GM12874 (cell line): Measurements from ENCODE around the gene CDC42BPA.

ENCODE experiments used
- TF ChIP-seq, protein P1 (sequence below): IDR thresholded peaks from 2 replicates; pipeline ENCODE4 v1.5.1; 2011; ENCODE audit warnings: low read depth, mild to moderate bottlenecking, control low read depth, low read length, moderate library complexity; ENCODE audit not compliant: insufficient read depth

Gene CDC42BPA

DNA sequence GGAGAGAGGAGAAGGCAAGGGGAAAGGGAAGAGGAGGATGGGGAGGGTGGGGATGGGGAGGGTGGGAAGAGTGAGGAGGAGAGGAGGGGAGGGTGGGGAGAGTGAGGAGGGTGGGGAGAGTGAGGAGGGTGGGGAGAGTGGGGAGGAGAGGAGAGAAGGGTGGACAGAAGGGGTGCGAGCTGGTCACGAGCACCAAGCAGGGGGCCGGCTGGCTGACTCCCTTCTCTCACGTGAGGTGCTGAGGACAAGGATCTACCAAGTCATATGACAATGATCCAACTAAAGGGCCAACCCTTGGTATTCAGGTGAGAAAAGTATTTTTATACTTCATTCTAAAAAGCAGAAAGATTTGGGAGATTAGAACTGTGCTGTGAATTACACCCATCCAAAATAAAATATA is 326.4 kb downstream of the CDC42BPA start:
- TF ChIP-seq, protein P1, sequence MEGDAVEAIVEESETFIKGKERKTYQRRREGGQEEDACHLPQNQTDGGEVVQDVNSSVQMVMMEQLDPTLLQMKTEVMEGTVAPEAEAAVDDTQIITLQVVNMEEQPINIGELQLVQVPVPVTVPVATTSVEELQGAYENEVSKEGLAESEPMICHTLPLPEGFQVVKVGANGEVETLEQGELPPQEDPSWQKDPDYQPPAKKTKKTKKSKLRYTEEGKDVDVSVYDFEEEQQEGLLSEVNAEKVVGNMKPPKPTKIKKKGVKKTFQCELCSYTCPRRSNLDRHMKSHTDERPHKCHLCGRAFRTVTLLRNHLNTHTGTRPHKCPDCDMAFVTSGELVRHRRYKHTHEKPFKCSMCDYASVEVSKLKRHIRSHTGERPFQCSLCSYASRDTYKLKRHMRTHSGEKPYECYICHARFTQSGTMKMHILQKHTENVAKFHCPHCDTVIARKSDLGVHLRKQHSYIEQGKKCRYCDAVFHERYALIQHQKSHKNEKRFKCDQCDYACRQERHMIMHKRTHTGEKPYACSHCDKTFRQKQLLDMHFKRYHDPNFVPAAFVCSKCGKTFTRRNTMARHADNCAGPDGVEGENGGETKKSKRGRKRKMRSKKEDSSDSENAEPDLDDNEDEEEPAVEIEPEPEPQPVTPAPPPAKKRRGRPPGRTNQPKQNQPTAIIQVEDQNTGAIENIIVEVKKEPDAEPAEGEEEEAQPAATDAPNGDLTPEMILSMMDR = no peak

DNA sequence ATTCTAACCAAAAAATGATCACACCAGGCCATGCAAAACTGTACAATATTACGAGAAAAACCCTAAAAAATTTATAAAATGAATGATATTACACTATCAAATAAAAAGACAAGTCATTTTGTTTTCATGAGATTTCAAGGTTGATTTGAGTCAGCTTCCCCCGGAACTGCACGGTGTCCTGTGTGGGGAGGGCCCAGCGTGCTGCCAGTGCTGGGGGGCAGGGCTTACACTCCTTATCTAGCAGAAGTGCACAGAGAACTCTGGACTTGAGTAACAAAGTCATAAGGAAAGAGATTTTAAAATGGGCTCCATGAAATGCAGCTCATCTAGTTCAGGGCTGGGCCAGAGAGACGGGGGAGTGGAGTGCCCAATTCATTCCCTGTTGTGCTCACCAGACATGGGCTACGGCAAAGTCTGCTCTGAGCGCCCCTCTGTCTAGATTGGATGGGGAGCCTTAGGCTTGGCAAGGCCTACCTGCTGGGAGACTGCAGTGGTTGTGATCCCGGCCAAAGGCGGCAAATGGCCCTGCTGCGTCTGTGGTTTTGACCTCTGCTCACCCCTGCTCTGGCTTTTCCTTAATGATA is 328.1 kb downstream of the CDC42BPA start:
- TF ChIP-seq, protein P1 = no peak

DNA sequence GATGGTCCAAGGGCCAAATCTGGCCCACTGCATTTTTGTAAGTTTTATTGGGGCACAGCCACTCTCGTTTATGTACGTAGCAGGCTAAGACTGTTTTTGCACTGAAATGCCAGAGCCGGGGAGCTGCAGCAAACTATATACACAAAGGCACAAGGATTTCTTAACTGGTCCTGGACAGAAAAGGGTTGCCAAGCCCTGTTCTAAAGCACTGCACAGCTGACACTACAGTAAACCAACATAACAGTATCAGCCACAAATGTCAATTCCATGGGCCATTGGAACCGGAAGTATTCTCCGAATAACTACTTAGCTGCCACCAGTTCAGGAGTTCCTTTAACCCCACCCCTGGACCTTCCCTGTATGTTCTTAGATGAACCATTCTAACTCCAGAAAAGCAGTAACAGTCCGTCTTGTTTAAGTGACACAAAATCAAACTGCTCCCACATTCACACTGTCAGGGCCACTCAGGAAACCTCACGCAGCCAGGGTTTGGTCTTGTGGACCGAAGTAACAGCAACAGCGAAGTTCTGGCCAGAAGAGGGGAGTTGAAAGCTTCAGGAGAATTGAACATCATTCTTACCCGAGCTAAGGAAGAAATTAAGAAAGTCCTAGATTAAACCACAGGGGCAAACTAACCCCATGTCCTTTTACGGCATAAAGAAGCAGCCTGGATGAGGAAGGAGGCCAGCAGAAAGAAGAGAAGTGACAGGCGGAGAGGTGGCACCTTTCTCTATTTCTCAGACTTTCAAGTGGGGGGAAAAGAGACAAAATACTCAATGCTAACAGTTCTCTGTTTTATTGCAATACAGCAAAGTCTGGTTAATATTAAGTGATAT is 329.0 kb downstream of the CDC42BPA start:
- TF ChIP-seq, protein P1 = no peak

DNA sequence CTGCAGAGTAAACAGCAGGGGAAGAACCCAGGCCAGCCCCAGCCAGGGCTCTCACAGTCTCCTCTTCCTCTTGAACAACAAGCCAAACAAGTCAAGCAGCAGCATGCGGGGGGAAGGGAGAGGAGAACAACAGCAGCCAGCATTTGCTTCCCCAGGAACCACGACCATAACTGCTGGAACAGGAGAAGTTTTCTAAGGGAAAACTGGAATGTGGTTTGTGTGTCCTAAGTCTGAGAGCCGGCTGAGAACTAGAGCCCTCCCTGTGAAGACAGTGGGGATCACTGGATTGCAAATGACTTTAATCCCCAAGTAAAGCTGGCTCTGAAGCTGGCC is 330.0 kb downstream of the CDC42BPA start:
- TF ChIP-seq, protein P1 = no peak

DNA sequence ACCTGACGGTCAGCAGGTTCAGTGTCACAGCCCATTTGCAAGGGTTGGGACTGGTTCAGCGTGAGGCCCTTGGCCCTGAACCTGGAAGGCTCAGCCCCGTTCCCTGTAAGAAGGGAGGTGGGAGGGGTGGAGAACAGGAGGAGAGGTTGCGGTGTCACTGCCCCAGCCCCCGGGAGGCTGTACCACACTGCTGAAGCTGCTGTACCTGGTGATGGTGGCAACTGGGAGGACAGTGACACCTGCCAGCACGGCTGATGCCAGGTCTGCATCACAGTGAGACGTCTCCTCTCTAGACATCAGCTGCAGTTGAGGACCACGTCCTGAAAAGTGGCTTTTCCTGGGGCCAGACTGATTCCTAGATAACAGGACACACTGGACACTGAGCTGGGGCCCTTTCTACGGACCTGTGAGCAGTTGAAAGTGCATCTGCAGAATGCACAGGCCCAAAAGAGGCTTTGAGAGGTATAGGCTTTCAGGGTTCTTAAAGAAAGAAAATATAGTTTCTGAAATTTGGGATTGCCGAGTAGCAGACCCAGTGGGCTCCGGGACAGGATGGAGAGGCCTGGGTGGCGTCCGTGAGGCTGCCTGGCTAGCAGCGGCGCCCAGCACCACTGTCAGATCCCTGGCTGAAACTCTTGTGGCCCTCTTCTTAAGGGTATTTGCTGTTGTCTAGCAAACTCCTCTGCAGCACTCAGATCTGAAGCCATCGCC is 330.5 kb downstream of the CDC42BPA start:
- TF ChIP-seq, protein P1 = no peak

DNA sequence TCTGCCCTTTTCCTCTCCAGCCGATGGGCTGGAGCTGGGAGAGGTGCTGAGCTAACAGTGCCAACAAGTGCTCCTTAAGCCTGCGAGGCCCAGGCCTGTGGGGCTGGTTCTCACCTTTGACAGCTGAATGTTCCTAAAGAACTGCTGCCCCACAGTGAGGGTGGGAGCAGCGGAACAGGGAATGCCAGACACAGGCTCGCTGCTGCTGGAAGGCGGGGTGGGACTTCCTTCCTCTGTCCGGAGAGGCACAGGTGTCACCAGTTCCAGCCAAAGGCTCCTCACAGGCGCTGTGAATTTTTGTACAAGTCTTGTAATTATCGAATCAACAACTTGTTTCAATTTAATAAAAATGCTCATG is 331.1 kb downstream of the CDC42BPA start:
- TF ChIP-seq, protein P1 = no peak

DNA sequence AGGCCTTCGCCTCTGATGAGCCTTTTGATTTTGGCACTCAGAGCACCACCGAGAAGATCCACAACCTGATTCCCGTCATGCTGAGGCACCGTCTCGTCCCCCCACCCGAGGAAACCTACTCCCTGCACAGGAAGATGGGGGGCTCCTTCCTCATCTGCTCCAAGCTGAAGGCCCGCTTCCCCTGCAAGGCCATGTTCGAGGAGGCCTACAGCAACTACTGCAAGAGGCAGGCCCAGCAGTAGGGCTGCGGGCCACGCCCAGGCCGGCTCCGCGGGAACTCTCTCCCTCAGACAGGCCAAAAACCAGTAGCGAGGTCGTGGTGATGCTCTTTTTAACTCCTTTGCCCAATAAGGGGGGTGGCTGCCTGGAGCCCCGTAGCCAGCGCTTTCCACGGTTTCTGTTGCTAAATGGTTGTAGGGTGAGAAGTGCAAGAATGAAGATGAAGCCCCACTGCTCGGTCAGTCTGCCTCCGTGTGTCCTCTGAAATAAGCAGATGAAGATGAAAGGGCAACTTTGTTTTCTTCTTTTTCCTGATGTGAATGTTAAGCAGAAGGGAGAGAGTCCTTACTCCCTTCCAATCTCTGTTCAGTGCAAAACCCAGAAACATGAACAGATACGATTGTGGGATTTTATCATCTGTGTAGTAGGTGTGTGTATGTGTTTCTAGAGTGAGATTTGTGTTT is 331.7 kb downstream of the CDC42BPA start:
- TF ChIP-seq, protein P1 = no peak
